Omental fat pad (tissue), 4 donors: ENCODE measurements around the gene CRISP2. TPM values are rescaled to one million over a fixed set of nuclear protein-coding genes. Genes with fewer than 3 reads are reported as not detected.

Source experiments
- ATAC-seq: fragments of 150-250 bp; one replicate; pipeline ENCODE4 v1.9.1; 2016; ENCODE audit warnings: mild to moderate bottlenecking, moderate library complexity; ENCODE audit not compliant: low FRiP score
- DNase-seq: peaks from one replicate; pipeline ENCODE4 v3.0.0-alpha.2; 2019; ENCODE audit warnings: low spot score
- CTCF ChIP-seq, 3 donors: fragments of 450-650 bp; IDR thresholded peaks; one replicate each; pipeline ENCODE4 v1.5.1; 2016 to 2017; ENCODE audit warnings: antibody characterized with exemption in 3 of 3, mild to moderate bottlenecking in 3 of 3, moderate library complexity in 2 of 3
- total RNA-seq, 4 donors: library from RNA; depleted of rRNA; stranded (reverse); fragments of >200 nt; gene quantifications; one replicate each; pipeline ENCODE4 v1.1.0, GENCODE V29; 2016

Gene CRISP2
- total RNA-seq, 4 donors from 2014 or later, result not detected

- TF ChIP-seq CTCF (IDR thresholded peaks at IDR 0.05), result no peak
- ATAC-seq (no peak), DNase-seq (no peak)
These were observed 50.5 kb downstream of the CRISP2 start for GRCh38 chr6:49662892-49663261.

GRCh38 chr6:49662231-49662891 lies 51.0 kb downstream of the CRISP2 start:
- TF ChIP-seq CTCF (IDR thresholded peaks at IDR 0.05), result no peak
- DNase-seq, result no peak
- ATAC-seq, result no peak

DNA sequence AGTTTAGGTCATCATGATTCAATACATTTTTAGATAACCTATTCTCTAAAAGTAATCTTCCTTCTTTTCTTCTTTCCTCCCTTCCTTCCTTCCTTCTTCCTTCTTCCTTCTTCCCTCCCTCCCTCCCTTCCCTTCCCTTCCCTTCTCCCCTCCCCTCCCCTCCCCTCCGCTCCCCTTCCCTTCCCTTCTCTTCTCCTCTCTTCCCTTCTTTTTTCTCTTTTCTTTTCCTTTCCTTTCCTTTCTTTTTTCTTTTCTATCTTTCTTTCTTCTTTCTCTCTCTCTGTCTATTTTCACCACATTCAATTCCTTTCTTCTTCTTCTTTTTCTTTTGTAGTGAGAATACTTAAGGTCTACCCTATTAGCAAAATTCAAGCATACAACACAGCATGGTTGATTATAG lies 59.4 kb downstream of the CRISP2 start:
- no peak for TF ChIP-seq CTCF (IDR thresholded peaks at IDR 0.05)
- DNase-seq (no peak), ATAC-seq (no peak)

- ATAC-seq (no peak), DNase-seq (no peak)
- TF ChIP-seq CTCF (IDR thresholded peaks at IDR 0.05), result no peak
These were observed 59.9 kb downstream of the CRISP2 start for GRCh38 chr6:49653438-49653837.

DNA sequence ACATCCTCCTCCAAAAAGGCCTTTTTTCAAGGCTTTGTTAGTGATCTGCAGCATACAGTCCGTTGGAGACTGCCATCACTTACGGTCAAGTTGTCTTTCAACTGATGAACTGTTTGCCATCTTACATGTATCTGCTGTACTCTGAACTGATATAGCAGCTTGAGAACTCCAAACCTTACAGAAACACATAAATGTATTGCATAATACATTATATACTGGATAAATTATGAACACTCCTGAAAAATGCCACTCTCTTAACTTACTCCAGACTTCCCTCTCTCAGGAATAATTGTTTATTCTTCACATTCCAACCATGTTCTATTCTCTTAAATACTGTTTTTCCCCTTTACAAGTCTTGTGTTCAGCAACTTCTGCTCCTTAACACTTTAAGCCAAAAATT lies 62.1 kb downstream of the CRISP2 start:
- ATAC-seq (no peak), DNase-seq (no peak)
- no peak for TF ChIP-seq CTCF (IDR thresholded peaks at IDR 0.05)

DNA sequence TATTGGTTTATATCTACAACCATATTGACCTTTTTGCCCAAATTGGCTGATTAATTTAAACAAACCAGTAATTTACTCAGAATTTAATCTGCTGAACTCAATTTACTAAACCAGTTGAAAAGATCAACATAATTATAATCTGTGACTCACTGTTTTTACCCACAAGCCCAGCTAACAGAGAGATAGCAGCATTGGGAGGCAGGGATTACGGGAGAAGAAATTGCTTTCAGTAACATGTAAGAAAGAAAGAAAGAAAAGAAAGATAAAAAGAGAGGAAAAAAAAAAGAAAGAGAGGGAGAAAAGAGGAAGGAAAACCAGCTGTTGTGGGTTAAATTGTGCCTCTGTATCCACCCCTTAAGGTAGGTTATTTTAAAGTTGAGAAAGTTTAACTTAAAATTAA lies 63.4 kb downstream of the CRISP2 start:
- TF ChIP-seq CTCF (IDR thresholded peaks at IDR 0.05), result no peak
- ATAC-seq, result no peak
- DNase-seq, result no peak

DNA sequence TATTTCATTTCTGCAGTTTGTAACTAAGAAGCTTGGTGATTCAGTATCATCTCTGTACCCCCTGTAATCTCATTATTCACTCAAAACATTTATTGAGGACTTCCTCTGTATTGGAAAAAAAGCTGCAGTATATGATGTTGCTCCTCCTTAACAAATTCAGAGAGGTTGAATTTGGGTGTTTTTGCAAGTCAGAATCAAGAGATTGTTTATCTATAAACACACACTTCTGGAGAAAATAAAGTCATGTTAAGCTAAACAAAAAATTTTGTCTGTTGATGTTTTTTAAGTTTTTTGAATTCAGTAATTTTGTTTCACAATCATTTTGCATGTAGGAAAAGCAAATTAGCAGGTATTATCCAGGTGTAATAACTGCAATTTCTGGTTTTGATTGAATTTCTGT lies 65.3 kb downstream of the CRISP2 start:
- ATAC-seq (no peak), DNase-seq (no peak)
- TF ChIP-seq CTCF (IDR thresholded peaks at IDR 0.05), result no peak
